Neural progenitor cell (in vitro differentiated cells): ENCODE measurements around the gene TTYH2. TPM values are rescaled to one million over a fixed set of nuclear protein-coding genes. Genes with fewer than 3 reads are reported as not detected.

ENCODE experiments used
- DNase-seq: peaks from one replicate; pipeline ENCODE4 v3.0.0-alpha.2; 2016; ENCODE audit warnings: low spot score
- H2AFZ ChIP-seq: fragments of 200-600 bp; sonication (generic); replicated peaks from 2 replicates; pipeline ENCODE4 v1.6.1; 2016; ENCODE audit warnings: antibody characterized with exemption
- H3F3A ChIP-seq: fragments of 200-600 bp; sonication (generic); 2 replicates; pipeline ENCODE4 v1.6.1; 2016; ENCODE audit warnings: antibody characterized with exemption, low read depth
- H3K27ac ChIP-seq: fragments of 200-600 bp; sonication (generic); 2 replicates; pipeline ENCODE4 v1.5.1; 2016; ENCODE audit warnings: mild to moderate bottlenecking
- H3K27me3 ChIP-seq: fragments of 200-600 bp; sonication (generic); 2 replicates; pipeline ENCODE4 v1.6.1; 2016; ENCODE audit warnings: mild to moderate bottlenecking, moderate library complexity
- H3K36me3 ChIP-seq: fragments of 200-600 bp; sonication (generic); 2 replicates; pipeline ENCODE4 v1.5.1; 2016
- H3K4me1 ChIP-seq: fragments of 200-600 bp; sonication (generic); 2 replicates; pipeline ENCODE4 v1.6.1; 2016; ENCODE audit warnings: mixed run types
- H3K4me2 ChIP-seq: fragments of 200-600 bp; sonication (generic); 2 replicates; pipeline ENCODE4 v1.6.1; 2016
- H3K4me3 ChIP-seq: fragments of 200-600 bp; sonication (generic); 2 replicates; pipeline ENCODE4 v1.5.1; 2016
- H3K79me2 ChIP-seq: fragments of 200-600 bp; sonication (generic); 2 replicates; pipeline ENCODE4 v1.6.1; 2016; ENCODE audit warnings: low read depth
- H3K9ac ChIP-seq: fragments of 200-600 bp; sonication (generic); 2 replicates; pipeline ENCODE4 v1.6.1; 2016
- H3K9me3 ChIP-seq: fragments of 200-600 bp; sonication (generic); 2 replicates; pipeline ENCODE4 v1.5.1; 2016; ENCODE audit warnings: low read depth
- H4K20me1 ChIP-seq: fragments of 200-600 bp; sonication (generic); 2 replicates; pipeline ENCODE4 v1.6.1; 2016; ENCODE audit warnings: low read depth
- H3K27ac Mint-ChIP-seq: 3 replicates; pipeline ENCODE4 v1.8.0; 2021; ENCODE audit warnings: mixed read lengths
- H3K27me3 Mint-ChIP-seq: 2 replicates; pipeline ENCODE4 v1.8.0; 2022; ENCODE audit warnings: low read depth, mild to moderate bottlenecking, inconsistent platforms, moderate library complexity, mixed read lengths; ENCODE audit not compliant: insufficient read depth
- H3K36me3 Mint-ChIP-seq: 3 replicates; pipeline ENCODE4 v1.8.0; 2021; ENCODE audit warnings: mixed read lengths
- H3K4me1 Mint-ChIP-seq: 3 replicates; pipeline ENCODE4 v1.8.0; 2021; ENCODE audit warnings: mixed read lengths
- H3K4me3 Mint-ChIP-seq: 3 replicates; pipeline ENCODE4 v1.8.0; 2021; ENCODE audit warnings: mild to moderate bottlenecking, moderate library complexity, mixed read lengths
- H3K9me3 Mint-ChIP-seq: 3 replicates; pipeline ENCODE4 v1.8.0; 2020; ENCODE audit warnings: mixed read lengths
- EZH2 ChIP-seq: fragments of 200-600 bp; sonication (generic); IDR thresholded peaks from 2 replicates; pipeline ENCODE4 v1.6.1; 2017; ENCODE audit warnings: antibody characterized with exemption, mild to moderate bottlenecking, moderate library complexity
- EZH2phosphoT487 ChIP-seq: fragments of 200-600 bp; sonication (generic); IDR thresholded peaks from 2 replicates; pipeline ENCODE4 v1.6.1; 2017; ENCODE audit warnings: antibody characterized with exemption
- total RNA-seq: library from RNA; depleted of rRNA; stranded (reverse); fragments of >200 nt; gene quantifications from 2 replicates; pipeline ENCODE4 v1.2.3, GENCODE V29; 2015; ENCODE audit warnings: low replicate concordance
- TF ChIP-seq, protein P1 (sequence below): fragments of 200-600 bp; sonication (generic); IDR thresholded peaks from 2 replicates; pipeline ENCODE4 v1.5.1; 2017; ENCODE audit warnings: antibody characterized with exemption, mild to moderate bottlenecking

Gene TTYH2
- total RNA-seq, 1 donor from 2014 or later = 5.8 TPM

DNA sequence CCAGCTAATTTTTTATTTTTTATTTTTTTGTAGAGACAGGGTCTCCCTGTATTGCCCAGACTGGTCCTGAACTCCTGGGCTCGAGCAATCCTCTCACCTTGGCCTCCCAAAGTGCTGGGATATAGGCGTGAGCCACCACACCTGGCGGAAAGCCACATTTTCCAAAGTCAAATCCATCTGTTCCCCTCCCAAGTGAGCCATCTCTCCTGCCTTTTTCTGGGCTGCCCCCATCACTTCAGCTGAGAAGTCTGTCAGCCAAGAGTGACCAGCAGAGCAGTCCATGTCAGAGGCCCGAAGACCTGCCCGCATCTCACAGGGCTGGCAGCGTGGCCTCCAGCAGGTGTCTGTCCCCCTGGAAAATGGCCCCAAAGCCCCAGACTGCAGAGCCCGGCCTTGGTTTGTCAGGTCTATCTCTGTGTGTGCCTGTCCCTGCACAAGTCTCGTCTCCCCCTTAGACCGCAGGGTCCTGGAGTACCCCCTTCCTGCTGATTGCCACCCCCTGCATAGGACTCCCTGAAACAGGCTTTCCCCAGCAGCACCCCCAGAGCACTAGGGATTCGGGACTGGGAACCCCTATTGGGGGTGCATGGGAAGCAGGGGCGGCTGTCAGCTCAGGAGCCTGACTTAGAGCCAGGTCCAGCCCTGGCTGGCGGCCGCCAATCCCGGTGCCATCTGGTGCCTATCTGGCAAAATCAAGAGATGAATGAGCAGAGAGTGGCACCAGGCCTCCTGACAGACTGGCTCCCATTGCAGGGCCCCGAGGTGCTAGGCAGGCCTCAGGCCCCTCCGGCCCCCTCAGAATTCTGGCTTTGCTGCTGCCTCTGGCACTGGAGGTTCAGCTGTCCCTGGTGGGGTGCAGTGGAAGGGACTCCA lies 7.8 kb downstream of the TTYH2 start:
- no peak overlapping the region for H3K27ac ChIP-seq
- no peaks in the 10 kb centered on the region for H3F3A ChIP-seq
- Mint-ChIP-seq H3K9me3 (no peaks in the 10 kb centered on the region), H3K4me1 (peaks cover 23% of the 10 kb centered on the region), H3K36me3 (peaks cover 2% of the 10 kb centered on the region), H3K27me3 (peaks cover 12% of the 10 kb centered on the region), H3K4me3 (no peak overlapping the region), H3K27ac (no peak overlapping the region)
- H3K27me3 ChIP-seq = no peaks in the 10 kb centered on the region
- H2AFZ ChIP-seq = no peak overlapping the region
- no peak overlapping the region for H3K4me3 ChIP-seq
- H3K4me2 ChIP-seq = no peak overlapping the region
- no peaks in the 10 kb centered on the region for H4K20me1 ChIP-seq
- TF ChIP-seq, protein P1, sequence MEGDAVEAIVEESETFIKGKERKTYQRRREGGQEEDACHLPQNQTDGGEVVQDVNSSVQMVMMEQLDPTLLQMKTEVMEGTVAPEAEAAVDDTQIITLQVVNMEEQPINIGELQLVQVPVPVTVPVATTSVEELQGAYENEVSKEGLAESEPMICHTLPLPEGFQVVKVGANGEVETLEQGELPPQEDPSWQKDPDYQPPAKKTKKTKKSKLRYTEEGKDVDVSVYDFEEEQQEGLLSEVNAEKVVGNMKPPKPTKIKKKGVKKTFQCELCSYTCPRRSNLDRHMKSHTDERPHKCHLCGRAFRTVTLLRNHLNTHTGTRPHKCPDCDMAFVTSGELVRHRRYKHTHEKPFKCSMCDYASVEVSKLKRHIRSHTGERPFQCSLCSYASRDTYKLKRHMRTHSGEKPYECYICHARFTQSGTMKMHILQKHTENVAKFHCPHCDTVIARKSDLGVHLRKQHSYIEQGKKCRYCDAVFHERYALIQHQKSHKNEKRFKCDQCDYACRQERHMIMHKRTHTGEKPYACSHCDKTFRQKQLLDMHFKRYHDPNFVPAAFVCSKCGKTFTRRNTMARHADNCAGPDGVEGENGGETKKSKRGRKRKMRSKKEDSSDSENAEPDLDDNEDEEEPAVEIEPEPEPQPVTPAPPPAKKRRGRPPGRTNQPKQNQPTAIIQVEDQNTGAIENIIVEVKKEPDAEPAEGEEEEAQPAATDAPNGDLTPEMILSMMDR = no peak
- TF ChIP-seq EZH2 = no peak
- no peak for TF ChIP-seq EZH2phosphoT487
- no peaks in the 10 kb centered on the region for H3K79me2 ChIP-seq
- no peaks in the 10 kb centered on the region for H3K9me3 ChIP-seq
- H3K4me1 ChIP-seq = no peaks in the 10 kb centered on the region
- H3K36me3 ChIP-seq = no peaks in the 10 kb centered on the region
- DNase-seq = no peak
- no peak overlapping the region for H3K9ac ChIP-seq

DNA sequence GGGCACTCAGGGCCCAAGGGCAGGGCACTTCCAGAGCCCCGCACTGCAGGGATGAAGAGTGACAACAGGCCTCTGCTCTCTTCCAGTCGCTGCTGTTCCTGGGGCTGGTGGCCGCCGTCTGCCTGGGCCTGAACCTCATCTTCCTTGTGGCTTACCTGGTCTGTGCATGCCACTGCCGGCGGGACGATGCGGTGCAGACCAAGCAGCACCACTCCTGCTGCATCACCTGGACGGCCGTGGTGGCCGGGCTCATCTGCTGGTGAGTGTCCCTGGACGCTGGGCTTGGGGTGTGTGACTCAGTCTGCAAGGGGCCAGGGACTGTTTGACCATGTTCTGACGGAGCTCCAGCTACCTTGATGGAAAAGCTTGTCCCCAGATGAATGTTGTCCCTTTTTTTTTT lies 9.0 kb downstream of the TTYH2 start:
- Histone ChIP-seq H3K4me1 (no peaks in the 10 kb centered on the region), H3K27ac (no peak overlapping the region), H3K36me3 (no peaks in the 10 kb centered on the region), H4K20me1 (no peaks in the 10 kb centered on the region), H3K4me2 (no peak overlapping the region), H2AFZ (no peak overlapping the region), H3K9ac (no peak overlapping the region), H3K4me3 (no peak overlapping the region), H3K9me3 (no peaks in the 10 kb centered on the region), H3F3A (no peaks in the 10 kb centered on the region), H3K27me3 (no peaks in the 10 kb centered on the region), H3K79me2 (no peaks in the 10 kb centered on the region)
- Mint-ChIP-seq H3K4me3 (no peak overlapping the region), H3K27me3 (peaks cover 17% of the 10 kb centered on the region), H3K4me1 (peaks cover 16% of the 10 kb centered on the region), H3K27ac (no peak overlapping the region), H3K36me3 (peaks cover under 1% of the 10 kb centered on the region), H3K9me3 (no peaks in the 10 kb centered on the region)
- DNase-seq = no peak
- no peak for TF ChIP-seq EZH2
- TF ChIP-seq, protein P1 = no peak
- TF ChIP-seq EZH2phosphoT487 = no peak

DNA sequence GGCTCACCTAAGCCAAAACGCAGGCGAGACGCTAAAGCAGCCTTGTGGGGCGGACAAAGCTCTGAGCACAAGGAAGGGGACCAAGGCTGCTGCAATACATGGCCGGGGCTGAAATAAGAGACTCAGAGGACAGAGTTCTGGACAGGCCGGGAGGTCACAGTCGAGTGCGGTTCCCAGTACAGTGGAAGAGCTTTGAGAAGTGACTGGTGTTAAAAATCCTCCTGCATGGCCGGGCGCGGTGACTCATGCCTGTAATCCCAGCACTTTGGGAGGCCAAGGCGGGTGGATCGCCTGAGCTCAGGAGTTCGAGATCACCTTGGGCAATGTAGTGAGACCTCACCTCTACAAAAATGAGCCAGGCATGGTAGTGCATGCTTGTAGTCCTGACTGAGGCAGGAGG lies 10.5 kb downstream of the TTYH2 start:
- Histone ChIP-seq H3F3A (no peaks in the 10 kb centered on the region), H3K9me3 (no peaks in the 10 kb centered on the region), H4K20me1 (no peaks in the 10 kb centered on the region), H3K4me2 (no peak overlapping the region), H3K9ac (no peak overlapping the region), H3K36me3 (no peaks in the 10 kb centered on the region), H2AFZ (no peak overlapping the region), H3K4me1 (no peaks in the 10 kb centered on the region), H3K4me3 (no peak overlapping the region), H3K79me2 (no peaks in the 10 kb centered on the region), H3K27me3 (no peaks in the 10 kb centered on the region), H3K27ac (no peak overlapping the region)
- H3K36me3 Mint-ChIP-seq = peaks cover 1% of the 10 kb centered on the region
- H3K27me3 Mint-ChIP-seq = peaks cover 18% of the 10 kb centered on the region
- no peak overlapping the region for H3K27ac Mint-ChIP-seq
- H3K9me3 Mint-ChIP-seq = no peaks in the 10 kb centered on the region
- DNase-seq = no peak
- peaks cover 10% of the 10 kb centered on the region for H3K4me1 Mint-ChIP-seq
- H3K4me3 Mint-ChIP-seq = no peak overlapping the region
- TF ChIP-seq, protein P1 = no peak
- TF ChIP-seq EZH2 (no peak), EZH2phosphoT487 (no peak)
